ENCODE data around the gene UNCX.
"Not testable (repeated sequence)": the region's sequence is repeated elsewhere in the genome, so short reads cannot be mapped to it uniquely, and the experiment has no call there.

Gene UNCX

GRCh38 chr7:1257863-1258262 lies 25.2 kb downstream of the UNCX start:
- DNase-seq (ENCODE audit: low read depth), result no peak

- no peak for DNase-seq (ENCODE audit: low read depth)
Measured at GRCh38 chr7:1259621-1260243, 27.1 kb downstream of the UNCX start.

- DNase-seq (ENCODE audit: low read depth), result no peak
Measured at GRCh38 chr7:1260244-1260635, 27.6 kb downstream of the UNCX start.

DNA sequence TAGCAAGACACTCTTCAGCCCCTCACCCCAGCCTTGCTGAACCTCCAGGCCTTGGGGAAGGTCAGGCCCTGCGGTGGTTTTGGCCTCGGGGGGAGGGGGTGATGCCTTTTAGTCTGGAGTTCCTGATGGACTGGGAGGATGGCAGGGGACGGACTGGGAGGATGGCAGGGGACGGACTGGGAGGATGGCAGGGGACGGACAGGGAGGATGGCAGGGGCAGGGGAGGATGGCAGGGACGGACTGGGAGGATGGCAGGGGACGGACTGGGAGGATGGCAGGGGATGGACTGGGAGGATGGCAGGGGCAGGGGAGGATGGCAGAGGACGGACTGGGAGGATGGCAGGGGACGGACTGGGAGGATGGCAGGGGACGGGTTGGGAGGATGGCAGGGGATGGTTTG lies 28.4 kb downstream of the UNCX start:
- DNase-seq (ENCODE audit: low read depth), result not testable (repeated sequence)

DNA sequence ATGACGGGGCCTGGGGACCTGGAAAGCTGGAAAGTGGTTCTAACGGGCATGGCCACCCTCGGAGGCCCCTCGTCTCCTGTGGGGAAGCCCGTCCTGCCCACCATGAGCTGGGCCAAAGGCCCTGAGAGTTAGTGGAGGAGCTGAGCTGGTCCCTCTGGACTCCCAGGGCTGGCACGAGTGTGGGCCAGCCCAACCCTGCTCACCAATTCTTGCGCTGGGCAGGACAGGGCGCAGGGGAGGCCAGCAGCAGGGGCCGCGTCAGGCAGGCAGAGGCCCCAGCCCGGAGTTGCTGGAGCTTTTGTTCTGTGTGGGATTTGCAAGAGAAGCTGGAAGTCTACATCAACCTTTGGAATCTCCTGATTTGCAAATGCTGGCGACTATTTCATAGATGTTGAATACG lies 29.8 kb downstream of the UNCX start:
- no peak for DNase-seq (ENCODE audit: low read depth)

GRCh38 chr7:1263391-1263951 lies 30.8 kb downstream of the UNCX start:
- no peak for DNase-seq (ENCODE audit: low read depth)

DNA sequence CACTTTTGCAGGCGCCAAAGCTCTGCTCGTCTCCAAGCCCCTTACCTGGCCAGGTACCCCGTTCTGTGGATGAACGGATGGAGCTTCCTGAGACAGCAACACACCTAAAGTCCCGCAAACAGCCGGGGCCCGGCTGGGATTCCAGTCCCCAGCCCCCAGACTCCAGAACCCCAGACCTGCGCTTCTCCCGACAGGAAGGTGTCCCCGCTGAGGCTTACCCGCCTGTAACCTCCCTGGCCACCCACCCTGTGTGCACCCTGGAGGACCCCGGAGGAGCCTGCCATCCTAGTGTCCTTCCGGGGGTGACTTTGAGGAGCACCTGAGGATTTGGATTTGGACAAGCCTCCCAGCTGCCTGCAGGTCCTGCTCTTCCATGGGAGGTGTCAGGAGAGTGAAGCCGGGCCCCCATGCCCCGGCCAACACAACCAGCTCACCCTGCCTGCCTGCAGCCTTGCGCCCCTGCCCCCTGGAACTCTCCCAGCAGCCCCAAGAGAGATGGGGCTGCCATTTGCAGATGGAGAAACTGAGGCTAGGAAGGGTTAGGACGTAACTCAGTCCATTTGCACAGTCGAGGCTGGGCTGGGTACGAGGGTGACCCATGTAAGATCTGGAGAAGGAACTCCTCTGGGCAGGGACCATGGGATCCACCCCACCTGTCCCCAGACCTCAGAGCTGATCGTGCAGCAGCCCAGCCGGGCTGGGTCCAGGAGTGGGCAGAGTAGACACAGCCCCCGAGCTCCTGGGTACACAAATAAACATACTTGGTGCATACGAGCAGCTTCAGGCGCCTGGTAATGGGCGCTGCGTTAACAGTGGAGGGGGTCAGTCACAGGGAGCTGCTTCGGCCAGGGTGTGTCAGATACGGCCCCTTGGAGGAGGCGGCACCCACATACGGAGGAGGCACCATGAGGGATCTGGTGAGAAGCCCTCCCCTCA lies 31.9 kb downstream of the UNCX start:
- no peak for DNase-seq (ENCODE audit: low read depth)

DNA sequence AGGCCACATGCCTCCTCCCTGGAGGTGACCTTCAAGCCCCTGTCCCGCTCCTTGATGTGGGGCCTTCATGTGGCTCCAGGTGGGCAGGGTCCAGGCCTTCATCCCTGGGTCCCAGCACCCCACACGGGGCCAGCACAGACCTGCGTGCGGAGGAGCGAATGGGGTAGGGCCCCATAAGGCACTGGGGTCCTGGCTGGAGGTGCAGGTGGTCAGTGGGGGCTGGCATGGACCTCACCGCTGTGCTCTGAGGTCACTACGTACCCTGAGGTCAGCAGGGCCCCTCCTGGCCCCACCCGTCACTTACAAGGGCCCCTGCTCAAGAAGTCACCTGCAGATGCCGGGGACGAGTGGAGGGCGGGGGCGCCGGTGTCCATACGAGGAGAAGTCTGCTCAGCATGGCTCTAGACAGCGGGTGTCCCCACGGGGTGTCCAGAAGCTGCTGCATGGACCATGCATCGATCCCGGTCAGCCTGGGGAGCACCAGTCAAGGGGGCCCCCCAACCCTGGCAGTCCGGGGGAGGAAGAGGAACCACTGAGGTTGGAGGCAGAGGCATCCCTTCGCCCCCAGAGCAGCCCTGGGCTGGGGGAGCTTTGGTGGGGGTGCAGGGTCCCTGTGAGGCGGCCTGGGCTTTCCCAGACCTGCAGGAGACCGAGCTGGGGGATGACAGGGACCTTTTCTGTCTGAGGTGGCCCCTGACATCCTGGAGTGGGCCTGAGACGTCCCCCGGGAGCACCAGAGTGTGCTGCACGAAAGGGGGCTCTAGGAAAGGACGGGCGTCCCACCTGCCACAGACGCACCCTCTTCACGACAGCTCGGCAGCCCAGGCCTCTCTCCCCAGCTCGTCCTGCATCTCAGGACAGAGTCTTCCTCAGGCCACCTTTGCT lies 34.6 kb downstream of the UNCX start:
- no peak for DNase-seq (ENCODE audit: low read depth)

GRCh38 chr7:1268076-1268815 lies 35.6 kb downstream of the UNCX start:
- no peak for DNase-seq (ENCODE audit: low read depth)

DNA sequence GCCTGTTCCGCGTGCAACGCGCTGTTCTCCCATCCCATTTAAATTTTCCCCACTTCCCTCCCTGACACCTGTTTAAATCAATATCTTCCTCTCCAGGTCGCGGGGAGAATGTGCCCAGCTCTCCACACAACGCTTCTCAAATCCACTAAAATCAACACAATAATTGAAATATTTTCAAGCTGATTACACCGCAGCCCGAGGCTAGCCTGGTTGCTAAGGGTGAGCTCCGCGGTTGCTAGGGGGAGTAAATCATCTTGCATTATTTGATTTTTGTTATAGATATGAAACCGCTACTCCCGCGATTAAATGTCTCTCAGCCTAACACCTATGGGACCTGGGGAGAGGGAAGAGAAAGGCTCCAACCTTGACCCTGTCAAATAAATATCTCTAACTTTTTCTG lies 36.2 kb downstream of the UNCX start:
- no peak for DNase-seq (ENCODE audit: low read depth)

DNA sequence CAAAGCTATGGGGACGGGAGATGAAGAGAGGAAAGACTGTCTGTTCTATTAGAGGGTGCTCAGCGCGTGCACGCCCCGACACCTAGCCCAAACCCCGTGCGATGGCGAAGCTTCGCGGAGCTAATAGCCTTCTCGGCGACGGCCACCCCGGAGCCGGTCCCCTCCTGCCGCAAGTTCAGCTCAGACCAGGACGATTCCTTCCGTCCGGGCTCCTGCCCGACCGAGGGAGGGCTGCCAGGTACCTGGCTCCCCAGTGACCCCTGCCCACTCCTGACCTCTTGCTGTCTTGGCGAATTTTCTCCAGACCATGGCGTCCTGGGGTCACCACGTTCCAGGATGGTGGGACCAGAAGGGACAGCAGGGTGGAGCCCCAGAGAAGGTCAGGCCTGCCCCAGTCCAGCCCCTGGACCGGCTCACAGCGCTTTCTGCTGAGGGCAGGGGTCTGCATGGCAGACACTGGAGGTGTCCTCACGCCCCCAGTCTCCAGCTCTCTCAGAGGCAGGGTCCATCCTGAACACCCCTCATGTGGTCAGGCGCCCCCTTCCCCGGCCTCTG lies 36.7 kb downstream of the UNCX start:
- DNase-seq (ENCODE audit: low read depth), result no peak

DNA sequence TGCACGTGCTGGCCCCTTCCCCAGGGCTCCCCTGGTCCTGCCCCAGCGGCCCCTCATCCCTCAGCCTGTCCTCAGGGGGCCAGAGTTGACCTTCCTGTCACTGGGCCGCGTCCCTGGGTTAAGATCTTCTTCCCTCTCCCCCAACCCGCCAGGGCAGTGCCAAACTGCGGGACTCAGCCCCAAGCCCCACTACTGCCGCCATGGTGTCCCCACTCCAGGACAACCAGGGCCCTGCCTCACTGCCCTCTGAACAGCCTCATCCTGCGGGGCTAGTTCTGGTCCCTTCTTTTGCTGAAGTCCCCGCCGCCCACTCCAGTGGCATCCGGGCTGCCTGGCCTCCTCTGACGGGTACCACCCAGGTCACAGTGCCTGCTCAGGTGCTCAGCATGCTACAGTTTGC lies 37.5 kb downstream of the UNCX start:
- DNase-seq (ENCODE audit: low read depth), result no peak

DNA sequence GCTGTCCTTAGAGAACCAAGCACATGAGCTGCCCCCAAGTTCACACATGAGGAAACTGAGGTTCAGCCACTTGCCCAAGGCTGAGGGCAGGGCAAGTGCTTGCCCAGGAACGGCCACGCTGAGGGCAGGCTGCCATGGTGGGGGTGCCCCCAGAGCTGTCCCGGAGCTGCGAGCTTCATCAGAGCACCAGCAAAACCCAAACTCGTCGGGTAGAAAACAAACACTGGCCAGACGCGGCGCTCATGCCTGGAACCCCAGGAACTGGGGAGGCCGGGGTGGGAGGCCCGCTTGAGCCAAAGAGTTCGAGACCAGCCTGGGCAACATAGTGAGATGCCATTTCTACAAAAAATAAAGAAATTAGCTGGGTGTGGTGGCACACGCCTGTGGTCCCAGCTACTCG lies 38.4 kb downstream of the UNCX start:
- no peak for DNase-seq (ENCODE audit: low read depth)

GRCh38 chr7:1271656-1272055 lies 39.0 kb downstream of the UNCX start:
- DNase-seq (ENCODE audit: low read depth), result no peak

GRCh38 chr7:1272136-1272535 lies 39.5 kb downstream of the UNCX start:
- not testable (repeated sequence) for DNase-seq (ENCODE audit: low read depth)

DNA sequence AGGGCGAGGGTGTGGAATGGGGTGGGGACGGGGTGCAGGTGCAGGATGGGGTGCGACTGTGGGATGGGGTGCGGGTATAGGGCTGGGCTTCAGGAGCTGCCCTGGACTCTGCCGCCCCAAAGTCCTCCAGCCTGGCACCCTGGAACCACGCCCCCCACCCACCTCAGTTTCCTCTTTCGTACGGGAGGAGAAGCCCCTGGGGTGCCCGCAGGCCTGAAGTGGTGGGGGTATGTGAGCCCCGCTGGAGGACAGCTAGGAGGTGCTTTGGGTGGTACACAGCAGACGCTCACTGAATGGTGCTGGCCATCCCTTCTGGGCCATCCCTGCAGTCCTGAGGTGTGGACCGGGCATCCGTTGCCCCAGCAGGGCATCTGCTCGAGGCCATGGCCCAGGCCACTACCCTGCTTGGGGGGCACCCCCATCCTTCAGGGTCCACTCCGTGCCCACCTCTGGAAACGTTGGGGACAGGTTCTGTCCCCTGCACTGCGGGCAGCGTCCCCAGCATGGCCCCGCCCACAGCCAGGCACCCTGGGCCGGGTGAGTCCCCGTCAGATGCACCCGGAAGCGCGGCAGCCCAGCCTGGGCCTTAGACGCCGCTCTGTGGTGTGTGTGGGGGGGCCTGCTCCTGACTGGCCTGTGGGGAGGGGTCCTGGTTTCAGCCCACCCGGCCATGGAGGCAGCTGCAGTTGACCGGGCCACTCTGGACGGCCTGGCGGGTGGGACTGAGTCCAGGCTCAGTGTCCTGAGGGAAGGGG lies 41.6 kb downstream of the UNCX start:
- no peak for DNase-seq (ENCODE audit: low read depth)

- no peak for DNase-seq (ENCODE audit: low read depth)
Measured at GRCh38 chr7:1274876-1275375, 42.3 kb downstream of the UNCX start.

DNA sequence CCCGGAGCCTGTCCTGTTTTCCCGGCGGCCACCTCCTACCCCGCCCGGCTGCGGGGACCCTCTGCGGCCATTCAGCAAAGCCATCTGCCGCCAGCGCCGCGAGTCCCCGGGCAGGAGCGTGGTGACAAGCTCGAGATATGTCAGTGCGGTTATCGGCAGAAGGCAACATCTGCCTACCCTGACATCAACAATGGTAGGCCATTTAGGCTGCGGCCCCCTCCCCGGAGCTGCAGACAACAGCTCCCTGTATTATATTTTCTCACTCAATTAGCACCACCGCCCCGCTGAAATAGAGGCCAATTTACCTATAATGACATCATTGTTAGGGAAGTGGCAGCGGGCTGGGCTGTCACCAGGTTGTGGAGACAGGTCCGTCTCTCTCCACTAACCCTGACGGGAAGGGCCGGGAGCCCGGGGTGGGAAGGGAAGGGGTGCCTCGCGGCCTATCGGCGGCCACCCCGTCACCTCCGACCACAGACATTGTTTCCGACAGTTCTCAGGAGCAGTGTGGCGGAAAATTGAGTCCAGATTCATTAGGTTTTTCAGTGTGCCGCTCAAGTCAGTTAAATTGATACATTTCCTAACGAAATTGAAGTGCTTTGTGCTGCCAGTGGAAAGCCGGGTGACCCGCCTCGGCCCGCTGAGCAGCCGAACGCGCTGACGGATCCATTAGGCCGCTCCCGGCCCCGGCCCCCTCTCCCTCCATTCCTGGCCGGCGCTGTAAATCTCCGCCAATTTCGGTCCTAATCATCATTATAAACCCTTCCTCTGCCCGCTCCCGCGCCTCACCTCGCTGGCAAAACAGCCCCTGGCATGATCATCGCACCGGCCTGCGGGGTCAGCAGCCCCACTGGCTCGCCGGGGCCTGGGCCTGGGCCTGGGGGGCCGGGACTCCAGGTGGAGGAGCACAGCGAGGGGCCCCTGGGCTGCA lies 43.0 kb downstream of the UNCX start:
- no peak for DNase-seq (ENCODE audit: low read depth)

DNA sequence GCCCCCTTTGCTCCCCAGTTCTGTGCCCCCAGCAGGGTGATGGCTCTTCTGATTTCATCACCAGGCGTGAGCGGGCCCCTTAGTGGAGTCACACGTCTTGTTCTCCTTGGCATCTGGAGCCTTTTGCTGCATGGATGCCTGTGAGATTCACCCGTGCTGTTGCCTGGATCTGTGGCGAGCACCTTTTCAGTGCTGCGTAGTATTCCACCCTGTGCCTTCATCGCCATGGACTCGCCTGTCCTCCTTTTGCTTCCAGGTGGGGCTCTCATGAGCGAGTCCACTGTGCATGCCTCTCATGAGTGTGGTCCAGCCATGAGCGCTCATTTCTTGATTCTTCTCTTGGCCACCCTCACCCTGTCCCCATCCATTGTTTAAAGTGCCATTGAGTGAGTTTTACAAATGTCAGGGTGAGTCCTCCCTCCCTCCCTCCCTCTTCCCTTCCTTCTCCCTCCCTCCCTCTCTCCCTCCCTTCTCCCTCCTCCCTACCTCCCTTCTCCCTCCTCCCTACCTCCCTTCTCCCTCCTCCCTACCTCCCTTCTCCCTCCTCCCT lies 44.0 kb downstream of the UNCX start:
- no peak for DNase-seq (ENCODE audit: low read depth)
